NK-92 (cell line): ENCODE data around the gene C8A.

Experiments
- DNase-seq: peaks from one replicate; lab custom pipeline; 2025; ENCODE audit not compliant: unreplicated experiment; lab: John Stamatoyannopoulos, UW

The C8A gene

GRCh38 chr1:56924116-56924515 is 69.5 kb downstream of the C8A start:
- DNase-seq: no peak

- no peak for DNase-seq
Observed at GRCh38 chr1:56925193-56925592, 70.6 kb downstream of the C8A start.

GRCh38 chr1:56927171-56927570 is 72.6 kb downstream of the C8A start:
- DNase-seq: no peak

GRCh38 chr1:56927986-56928385 is 73.4 kb downstream of the C8A start:
- no peak for DNase-seq

- no peak for DNase-seq
Observed at GRCh38 chr1:56929492-56929891, 74.9 kb downstream of the C8A start.

- no peak for DNase-seq
Observed at GRCh38 chr1:56931211-56931610, 76.6 kb downstream of the C8A start.

GRCh38 chr1:56931686-56932085 is 77.1 kb downstream of the C8A start:
- DNase-seq: no peak

- DNase-seq: no peak
Observed at GRCh38 chr1:56933161-56933560, 78.6 kb downstream of the C8A start.

GRCh38 chr1:56933606-56934005 is 79.0 kb downstream of the C8A start:
- no peak for DNase-seq

GRCh38 chr1:56934430-56935060 is 79.9 kb downstream of the C8A start:
- DNase-seq: no peak

- no peak for DNase-seq
Observed at GRCh38 chr1:56938646-56939045, 84.0 kb downstream of the C8A start.

GRCh38 chr1:56939209-56939608 is 84.6 kb downstream of the C8A start:
- no peak for DNase-seq

GRCh38 chr1:56940039-56940438 is 85.4 kb downstream of the C8A start:
- DNase-seq: no peak

GRCh38 chr1:56948403-56949023 is 93.9 kb downstream of the C8A start:
- no peak for DNase-seq

GRCh38 chr1:56952501-56952900 is 97.9 kb downstream of the C8A start:
- no peak for DNase-seq

- no peak for DNase-seq
Observed at GRCh38 chr1:56953386-56953785, 98.8 kb downstream of the C8A start.

- no peak for DNase-seq
Observed at GRCh38 chr1:56954664-56955063, 100.1 kb downstream of the C8A start.

GRCh38 chr1:56957931-56958330 is 103.3 kb downstream of the C8A start:
- DNase-seq: no peak

GRCh38 chr1:56958526-56958925 is 103.9 kb downstream of the C8A start:
- DNase-seq: no peak

- DNase-seq: no peak
Observed at GRCh38 chr1:56961426-56961825, 106.8 kb downstream of the C8A start.

- DNase-seq: no peak
Observed at GRCh38 chr1:56963667-56964066, 109.1 kb downstream of the C8A start.

GRCh38 chr1:56964349-56965017 is 109.9 kb downstream of the C8A start:
- no peak for DNase-seq

- no peak for DNase-seq
Observed at GRCh38 chr1:56965191-56965590, 110.6 kb downstream of the C8A start.
